Mucosa of stomach (tissue), 1 donor: ENCODE measurements around the gene TDP1.
A peak's percentile ranks its signal among the peaks of the same experiment; 100 is the strongest.

Experiments
- H3K27me3 ChIP-seq: one replicate; pipeline ENCODE4 v1.7.0; 2013; ENCODE audit warnings: mild to moderate bottlenecking, low read length; ENCODE audit not compliant: control insufficient read depth, insufficient read depth
- H3K36me3 ChIP-seq: one replicate; pipeline ENCODE4 v1.7.0; 2013; ENCODE audit warnings: low read length; ENCODE audit not compliant: control insufficient read depth, insufficient read depth
- H3K4me1 ChIP-seq: one replicate; pipeline ENCODE4 v1.7.0; 2013; ENCODE audit warnings: mild to moderate bottlenecking, low read length; ENCODE audit not compliant: control insufficient read depth, insufficient read depth
- H3K4me3 ChIP-seq: one replicate; pipeline ENCODE4 v1.7.0; 2013; ENCODE audit warnings: low read length
- H3K9ac ChIP-seq: one replicate; pipeline ENCODE4 v1.7.0; 2013; ENCODE audit warnings: mild to moderate bottlenecking, low read length, moderate library complexity
- H3K9me3 ChIP-seq: one replicate; pipeline ENCODE4 v1.7.0; 2013; ENCODE audit warnings: mild to moderate bottlenecking, low read length, moderate library complexity; ENCODE audit not compliant: control insufficient read depth
- donor health status: Pancreatic carcinoma.

The TDP1 gene

GRCh38 chr14:89955745-89956660 is at the start of gene TDP1:
TDP1 (plus strand) TSS chr14:89955927; CDS start chr14:89963115, 7,188 bp downstream.
- Histone ChIP-seq H3K4me1 (peaks cover 14% of the 10 kb centered on the region), H3K9me3 (no peaks in the 10 kb centered on the region), H3K9ac (peak within 1 kb of the TSS; percentile 77), H3K36me3 (no peaks in the 10 kb centered on the region), H3K27me3 (no peaks in the 10 kb centered on the region), H3K4me3 (peak within 1 kb of the TSS; percentile 76)

DNA sequence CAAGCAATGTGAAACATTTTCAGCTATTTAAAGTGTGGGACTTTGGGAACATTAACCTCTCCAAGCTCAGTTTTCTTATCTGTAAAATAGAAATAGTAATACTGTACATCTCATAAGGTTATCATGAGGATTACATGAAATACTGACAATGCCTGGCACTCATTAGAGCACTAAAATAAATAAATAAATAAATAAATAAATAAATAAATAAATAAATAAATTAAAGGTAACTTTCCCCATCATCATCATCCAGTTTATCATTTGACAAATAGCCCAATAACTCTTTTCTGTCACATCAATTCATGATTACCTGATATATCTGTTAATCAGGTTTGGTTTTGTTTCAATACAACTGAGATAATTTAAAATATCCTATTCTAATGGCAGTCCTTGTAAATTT is 49.7 kb upstream of the TDP1 start:
- no peak overlapping the region for H3K4me3 ChIP-seq
- no peaks in the 10 kb centered on the region for H3K27me3 ChIP-seq
- H3K9ac ChIP-seq: no peak overlapping the region
- peaks cover 8% of the 10 kb centered on the region for H3K4me1 ChIP-seq
- H3K36me3 ChIP-seq: no peaks in the 10 kb centered on the region
- H3K9me3 ChIP-seq: no peaks in the 10 kb centered on the region

DNA sequence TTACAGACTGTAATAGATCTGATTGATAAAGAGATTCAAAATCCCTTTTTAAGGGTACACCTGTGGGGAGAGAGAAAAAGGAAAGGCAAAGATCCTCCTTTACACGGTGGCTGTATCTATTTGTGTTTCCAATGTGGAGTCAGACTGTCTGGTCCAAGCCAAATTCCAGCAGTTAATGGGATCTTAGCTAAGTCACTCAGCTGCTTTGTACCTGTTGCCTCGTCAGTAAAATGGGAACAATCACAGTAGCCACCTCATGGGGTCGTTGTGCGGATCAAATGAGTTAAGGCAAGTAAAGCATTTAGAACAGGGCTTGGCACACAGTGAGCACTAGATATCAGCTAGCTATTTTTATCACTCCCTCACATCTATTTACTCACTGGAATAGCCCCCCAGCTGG is 48.1 kb upstream of the TDP1 start:
- H3K27me3 ChIP-seq: no peaks in the 10 kb centered on the region

DNA sequence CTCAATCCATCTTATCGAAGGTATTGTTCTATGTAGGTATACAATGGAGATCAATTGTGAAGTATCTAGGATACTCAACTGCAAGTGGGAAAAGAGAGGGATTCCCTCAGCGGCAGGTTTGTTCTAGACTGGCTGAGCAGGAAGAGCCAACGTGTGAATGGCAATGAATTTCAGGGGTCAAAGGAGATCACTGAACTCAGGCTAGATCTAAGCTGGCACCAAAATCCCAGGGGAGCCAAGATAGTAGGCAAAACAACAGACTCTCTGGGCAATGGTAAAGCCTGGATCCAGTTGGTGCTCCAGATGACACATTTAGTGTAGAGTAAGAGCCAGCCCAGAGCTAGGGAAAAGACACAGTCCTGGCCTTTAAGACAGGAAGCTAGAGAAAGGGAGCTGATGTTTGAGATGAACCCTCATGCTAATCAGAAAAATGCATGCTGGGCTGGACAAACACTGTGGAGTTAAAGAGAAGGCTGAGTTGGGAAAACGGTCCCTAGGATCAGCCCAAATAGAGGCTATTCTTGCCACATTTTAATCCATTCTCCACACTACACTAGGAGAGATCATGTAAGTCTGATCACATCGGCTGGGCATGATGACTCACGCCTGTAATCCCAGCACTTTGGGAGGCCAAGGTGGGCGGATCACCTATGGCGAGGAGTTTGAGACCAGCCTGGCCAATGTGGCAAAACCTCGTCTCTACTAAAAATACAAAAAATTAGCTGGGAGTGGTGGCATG is 46.8 kb upstream of the TDP1 start:
- Histone ChIP-seq H3K9me3 (no peaks in the 10 kb centered on the region), H3K27me3 (no peaks in the 10 kb centered on the region), H3K36me3 (no peaks in the 10 kb centered on the region), H3K9ac (no peak overlapping the region), H3K4me3 (no peak overlapping the region), H3K4me1 (peaks cover 14% of the 10 kb centered on the region)

More for the DNA sequence above, 48.1 kb upstream of the TDP1 start:
- Histone ChIP-seq H3K36me3 (no peaks in the 10 kb centered on the region), H3K4me1 (peaks cover 22% of the 10 kb centered on the region), H3K4me3 (no peak overlapping the region), H3K9ac (no peak overlapping the region), H3K9me3 (no peaks in the 10 kb centered on the region)

DNA sequence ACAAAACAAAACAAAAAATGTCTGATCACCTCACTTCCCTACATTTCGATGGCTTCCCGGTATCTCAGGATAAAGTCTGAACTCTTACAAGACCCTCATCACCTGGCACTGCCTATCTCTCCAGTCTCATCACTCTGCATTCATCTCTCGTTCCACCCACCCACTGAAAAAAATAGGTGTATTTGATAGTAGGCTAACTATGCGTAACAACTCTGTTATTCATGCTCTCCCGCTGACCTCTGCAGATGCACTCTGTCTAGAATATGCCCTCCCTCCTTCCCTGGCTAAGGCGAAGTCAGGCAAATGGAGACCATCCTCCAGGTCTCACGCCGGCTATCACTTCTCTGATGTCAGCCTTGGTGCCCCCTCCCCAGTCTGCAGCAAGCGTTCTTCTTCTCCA is 46.1 kb upstream of the TDP1 start:
- H3K9me3 ChIP-seq: no peaks in the 10 kb centered on the region
- no peaks in the 10 kb centered on the region for H3K36me3 ChIP-seq
- peaks cover 14% of the 10 kb centered on the region for H3K4me1 ChIP-seq
- no peak overlapping the region for H3K4me3 ChIP-seq
- no peaks in the 10 kb centered on the region for H3K27me3 ChIP-seq
- H3K9ac ChIP-seq: no peak overlapping the region

- H3K4me3 ChIP-seq: no peak overlapping the region
- no peak overlapping the region for H3K9ac ChIP-seq
Observed at GRCh38 chr14:89910691-89911009, 45.1 kb upstream of the TDP1 start.

GRCh38 chr14:89911010-89911919 is 44.5 kb upstream of the TDP1 start:
- no peaks in the 10 kb centered on the region for H3K27me3 ChIP-seq
- H3K4me1 ChIP-seq: peaks cover 14% of the 10 kb centered on the region
- no peak overlapping the region for H3K9ac ChIP-seq
- H3K36me3 ChIP-seq: no peaks in the 10 kb centered on the region
- H3K9me3 ChIP-seq: no peaks in the 10 kb centered on the region
- no peak overlapping the region for H3K4me3 ChIP-seq

More at GRCh38 chr14:89910691-89911009, 45.1 kb upstream of the TDP1 start:
- no peaks in the 10 kb centered on the region for H3K27me3 ChIP-seq
- peaks cover 14% of the 10 kb centered on the region for H3K4me1 ChIP-seq
- no peaks in the 10 kb centered on the region for H3K36me3 ChIP-seq
- no peaks in the 10 kb centered on the region for H3K9me3 ChIP-seq

GRCh38 chr14:89912221-89912620 is 43.5 kb upstream of the TDP1 start:
- no peaks in the 10 kb centered on the region for H3K27me3 ChIP-seq
- H3K4me3 ChIP-seq: no peak overlapping the region
- no peak overlapping the region for H3K9ac ChIP-seq
- no peaks in the 10 kb centered on the region for H3K9me3 ChIP-seq
- H3K36me3 ChIP-seq: no peaks in the 10 kb centered on the region
- H3K4me1 ChIP-seq: peaks cover 14% of the 10 kb centered on the region

GRCh38 chr14:89912667-89913211 is 43.0 kb upstream of the TDP1 start:
- H3K9me3 ChIP-seq: no peaks in the 10 kb centered on the region
- peaks cover 14% of the 10 kb centered on the region for H3K4me1 ChIP-seq
- no peaks in the 10 kb centered on the region for H3K36me3 ChIP-seq
- no peaks in the 10 kb centered on the region for H3K27me3 ChIP-seq
- H3K4me3 ChIP-seq: no peak overlapping the region
- no peak overlapping the region for H3K9ac ChIP-seq

- Histone ChIP-seq H3K27me3 (no peaks in the 10 kb centered on the region), H3K9me3 (no peaks in the 10 kb centered on the region), H3K36me3 (no peaks in the 10 kb centered on the region), H3K9ac (no peak overlapping the region), H3K4me1 (peaks cover 14% of the 10 kb centered on the region), H3K4me3 (no peak overlapping the region)
Observed at GRCh38 chr14:89915114-89915878, 40.4 kb upstream of the TDP1 start.

GRCh38 chr14:89918721-89919120 is 37.0 kb upstream of the TDP1 start:
- no peak overlapping the region for H3K4me3 ChIP-seq
- no peaks in the 10 kb centered on the region for H3K36me3 ChIP-seq
- no peaks in the 10 kb centered on the region for H3K4me1 ChIP-seq
- no peaks in the 10 kb centered on the region for H3K9me3 ChIP-seq
- no peak overlapping the region for H3K9ac ChIP-seq
- no peaks in the 10 kb centered on the region for H3K27me3 ChIP-seq
